Choroid plexus epithelial cell (primary cell): ENCODE results near the gene MMP17.
"Not testable (repeated sequence)": the region's sequence is repeated elsewhere in the genome, so short reads cannot be mapped to it uniquely, and the experiment has no call there.

ENCODE experiments used
- DNase-seq: peaks from one replicate; pipeline ENCODE4 v3.0.0-alpha.2; 2010; ENCODE audit warnings: low read depth
- H3K4me3 ChIP-seq: 2 replicates; pipeline ENCODE4 v1.5.1; 2011; ENCODE audit warnings: low read depth, mild to moderate bottlenecking, control low read depth, low read length, moderate library complexity
- TF ChIP-seq, protein P1 (sequence below): conservative IDR thresholded peaks from 2 replicates; pipeline ENCODE4 v1.5.1; 2011; ENCODE audit warnings: low read depth, mild to moderate bottlenecking, control low read depth, inconsistent platforms, low read length, moderate library complexity

Gene MMP17

DNA sequence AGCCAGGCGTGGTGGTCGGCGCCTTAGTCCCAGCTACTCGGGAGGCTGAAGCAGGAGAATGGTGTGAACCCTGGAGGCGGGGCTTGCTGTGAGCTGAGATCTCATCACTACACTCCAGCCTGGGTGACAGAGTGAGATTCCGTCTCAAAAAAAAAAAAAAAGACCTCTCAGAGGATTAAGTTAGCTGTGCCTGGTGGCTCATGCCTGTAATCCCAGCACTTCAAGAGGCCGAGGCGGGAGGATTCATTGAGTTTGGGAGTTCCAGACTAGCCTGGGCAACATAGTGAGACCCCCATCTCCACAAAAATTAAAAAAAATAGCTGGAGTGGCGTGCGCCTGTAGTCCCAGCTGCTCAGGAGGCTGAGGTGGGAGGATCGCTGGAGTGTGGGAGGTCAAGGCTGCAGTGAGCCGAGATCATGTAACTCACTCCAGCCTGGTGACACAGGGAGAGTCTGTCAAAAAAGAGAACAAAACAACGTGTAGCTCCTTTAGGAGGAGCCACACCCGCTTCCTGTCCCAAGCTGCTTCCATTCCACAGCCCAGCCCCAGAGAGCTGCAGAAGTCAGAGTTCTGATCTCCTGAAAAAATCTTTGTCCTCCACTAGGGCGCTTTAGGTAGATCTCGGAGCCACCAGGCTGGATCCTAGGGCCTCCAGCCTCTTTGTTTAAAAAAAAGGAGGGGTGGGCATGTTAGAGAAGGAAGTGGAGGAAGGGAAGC, 54.8 kb downstream of the MMP17 start:
- no peak for DNase-seq
- H3K4me3 ChIP-seq = no peak overlapping the region
- TF ChIP-seq, protein P1, sequence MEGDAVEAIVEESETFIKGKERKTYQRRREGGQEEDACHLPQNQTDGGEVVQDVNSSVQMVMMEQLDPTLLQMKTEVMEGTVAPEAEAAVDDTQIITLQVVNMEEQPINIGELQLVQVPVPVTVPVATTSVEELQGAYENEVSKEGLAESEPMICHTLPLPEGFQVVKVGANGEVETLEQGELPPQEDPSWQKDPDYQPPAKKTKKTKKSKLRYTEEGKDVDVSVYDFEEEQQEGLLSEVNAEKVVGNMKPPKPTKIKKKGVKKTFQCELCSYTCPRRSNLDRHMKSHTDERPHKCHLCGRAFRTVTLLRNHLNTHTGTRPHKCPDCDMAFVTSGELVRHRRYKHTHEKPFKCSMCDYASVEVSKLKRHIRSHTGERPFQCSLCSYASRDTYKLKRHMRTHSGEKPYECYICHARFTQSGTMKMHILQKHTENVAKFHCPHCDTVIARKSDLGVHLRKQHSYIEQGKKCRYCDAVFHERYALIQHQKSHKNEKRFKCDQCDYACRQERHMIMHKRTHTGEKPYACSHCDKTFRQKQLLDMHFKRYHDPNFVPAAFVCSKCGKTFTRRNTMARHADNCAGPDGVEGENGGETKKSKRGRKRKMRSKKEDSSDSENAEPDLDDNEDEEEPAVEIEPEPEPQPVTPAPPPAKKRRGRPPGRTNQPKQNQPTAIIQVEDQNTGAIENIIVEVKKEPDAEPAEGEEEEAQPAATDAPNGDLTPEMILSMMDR = no peak

DNA sequence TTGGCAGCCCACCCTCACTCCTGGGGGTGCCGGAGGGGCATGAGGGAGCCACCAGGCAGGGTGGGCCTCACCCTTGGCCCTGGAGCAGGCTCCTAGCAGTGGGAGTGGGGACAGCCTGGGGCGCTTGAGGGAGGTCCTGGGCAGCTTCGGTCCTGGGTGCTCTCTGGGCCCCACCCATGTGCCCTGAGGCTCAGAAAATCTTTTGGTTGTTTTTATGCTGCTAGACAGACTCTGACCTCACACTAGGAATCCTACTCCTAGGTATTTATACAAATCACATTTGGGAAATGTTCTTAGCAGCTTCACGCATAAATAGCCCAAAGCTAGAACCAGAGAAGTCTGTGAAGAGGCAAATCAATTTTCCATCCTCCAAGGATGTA, 55.3 kb downstream of the MMP17 start:
- H3K4me3 ChIP-seq = no peak overlapping the region
- TF ChIP-seq, protein P1 = no peak
- no peak for DNase-seq

DNA sequence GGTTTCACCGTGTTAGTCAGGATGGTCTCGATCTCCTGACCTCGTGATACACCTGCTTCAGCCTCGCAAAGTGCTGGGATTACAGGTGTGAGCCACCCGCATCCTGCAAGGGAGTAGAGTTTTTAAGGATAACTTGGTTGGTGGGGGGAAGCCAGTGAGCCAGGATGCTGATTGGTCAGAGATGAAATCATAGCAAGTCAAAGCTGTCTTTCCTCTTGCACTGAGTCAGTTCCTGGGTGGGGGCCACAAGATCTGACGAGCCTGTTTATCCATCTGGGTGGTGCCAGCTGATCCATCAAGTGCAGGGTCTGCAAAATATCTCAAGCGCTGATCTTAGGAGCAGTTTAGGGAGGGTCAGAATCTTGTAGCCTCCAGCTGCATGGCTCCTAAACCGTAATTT, 56.9 kb downstream of the MMP17 start:
- not testable (repeated sequence) for H3K4me3 ChIP-seq, DNase-seq

DNA sequence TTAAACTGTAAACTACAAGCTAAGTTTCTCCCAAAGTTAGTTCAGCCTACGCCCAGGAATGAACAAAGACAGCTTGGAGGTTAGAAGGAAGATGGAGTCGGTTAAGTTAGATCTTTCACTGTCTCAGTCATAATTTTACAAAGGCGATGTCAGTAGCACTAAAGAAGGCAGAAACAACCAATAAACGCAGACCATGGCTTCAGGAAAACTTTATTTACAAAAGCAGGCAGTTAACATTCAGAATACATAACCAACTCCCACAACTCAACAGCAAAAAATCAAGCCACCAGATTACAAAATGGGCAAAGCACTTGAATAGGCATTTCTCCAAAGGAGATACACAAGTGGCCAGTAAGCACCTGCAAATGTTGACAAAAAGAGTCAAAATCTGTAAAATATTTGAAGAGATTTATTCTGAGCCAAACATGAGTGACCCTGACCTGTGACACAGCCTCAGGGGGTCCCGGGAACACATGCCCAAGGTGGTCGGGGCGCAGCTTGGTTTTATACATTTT, 57.4 kb downstream of the MMP17 start:
- H3K4me3 ChIP-seq = no peak overlapping the region
- no peak for DNase-seq
- TF ChIP-seq, protein P1 = no peak

DNA sequence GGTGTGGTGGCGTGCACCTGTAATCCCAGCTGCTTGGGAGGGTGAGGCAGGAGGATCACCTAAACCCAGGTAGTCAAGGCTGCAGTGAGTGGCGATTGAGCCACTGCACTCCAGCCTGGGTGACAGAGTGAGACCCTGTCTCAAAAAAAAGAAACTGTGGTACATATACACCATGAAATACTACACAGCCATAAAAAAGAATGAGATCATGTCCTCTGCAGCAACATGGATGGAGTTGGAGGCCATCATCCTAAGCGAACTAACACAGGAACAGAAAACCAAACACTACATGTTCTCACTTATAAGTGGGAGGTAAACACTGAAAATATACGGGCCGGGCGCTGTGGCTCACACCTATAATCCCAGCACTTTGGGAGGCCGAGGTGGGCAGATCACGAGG, 63.5 kb downstream of the MMP17 start:
- DNase-seq, H3K4me3 ChIP-seq: not testable (repeated sequence)

DNA sequence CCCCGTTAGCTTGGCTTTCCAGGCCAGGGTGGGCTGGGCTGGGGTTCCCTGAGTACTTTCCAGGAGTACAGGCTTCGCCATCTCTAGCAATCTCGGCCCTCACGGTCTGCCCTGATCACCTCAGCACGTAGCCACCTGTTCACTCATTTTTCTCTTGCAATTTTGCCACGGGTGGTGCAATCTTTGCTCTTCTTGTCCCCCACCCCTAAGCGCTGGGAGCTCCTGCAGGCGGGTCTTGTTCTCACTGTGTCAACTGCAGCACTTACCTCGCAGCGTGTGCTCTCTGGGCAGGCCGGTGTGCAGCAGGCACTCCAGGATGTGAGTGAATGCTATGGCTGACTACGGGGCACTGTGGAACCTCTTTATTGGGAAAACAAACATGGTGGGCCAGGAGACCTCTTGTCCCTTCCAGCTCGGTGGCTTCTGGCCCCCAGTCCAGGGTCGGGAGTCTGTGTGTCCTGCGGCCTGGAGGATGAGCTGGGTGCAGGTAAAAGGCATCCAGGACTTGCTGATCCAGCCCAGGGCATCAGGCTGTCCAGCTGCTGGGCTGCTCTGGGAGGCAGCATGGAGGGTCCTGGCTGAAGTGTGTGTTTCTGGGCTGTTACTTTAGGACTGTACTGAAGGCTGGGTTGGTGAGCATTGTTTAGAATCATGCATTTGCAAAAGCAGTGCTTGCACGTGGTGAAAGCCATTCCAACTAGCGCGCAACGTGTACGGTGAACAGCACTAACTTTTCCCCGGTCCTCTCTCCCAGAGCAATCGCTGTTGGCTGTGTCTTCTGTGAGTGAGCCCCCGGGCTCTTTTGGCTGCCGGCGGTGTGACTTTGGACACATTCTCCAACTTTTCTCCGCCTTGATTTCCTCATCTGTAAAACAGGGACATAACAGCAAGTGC, 64.8 kb downstream of the MMP17 start:
- H3K4me3 ChIP-seq = no peak overlapping the region
- TF ChIP-seq, protein P1 = no peak
- DNase-seq = no peak

DNA sequence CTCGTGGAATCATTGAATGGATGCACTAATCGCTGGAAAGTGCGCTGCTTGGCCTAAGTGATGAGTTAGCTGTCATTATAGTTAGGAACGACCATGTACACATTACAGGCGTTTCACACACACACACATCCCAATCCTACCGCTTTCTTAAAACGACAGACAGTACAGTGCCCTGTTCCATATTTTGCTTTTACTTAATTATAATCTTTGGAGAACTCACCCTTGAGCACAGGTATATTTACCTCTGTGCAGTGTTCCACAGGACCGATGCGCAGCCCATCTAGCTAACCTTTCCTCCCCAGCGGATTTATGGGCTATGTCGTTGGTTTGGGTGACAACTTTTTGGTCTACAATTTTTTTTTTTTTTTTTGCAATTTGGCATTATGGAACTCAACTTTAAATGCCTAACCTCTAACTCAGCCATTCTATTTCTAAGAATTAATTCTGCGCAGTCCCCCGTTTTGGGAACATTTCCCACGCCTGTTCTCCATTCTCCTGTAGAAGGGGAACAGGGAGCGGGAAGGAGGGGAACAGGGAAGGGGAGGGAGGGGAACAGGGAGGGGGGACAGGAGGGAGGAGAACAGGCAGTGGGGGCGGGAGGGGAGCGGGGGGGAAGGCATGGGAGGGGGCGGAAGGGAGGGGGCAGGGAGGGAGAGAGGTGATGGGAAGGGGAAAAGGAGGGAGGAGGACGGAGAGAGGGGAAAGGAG, 65.6 kb downstream of the MMP17 start:
- peak overlapping the region; percentile 32 for H3K4me3 ChIP-seq
- TF ChIP-seq, protein P1 = no peak

More for the DNA sequence above, 65.6 kb downstream of the MMP17 start:
- no peak for DNase-seq
